Stimulated activated CD8-positive, alpha-beta memory T cell treated with anti-CD3 and anti-CD28 coated beads, Interleukin-12 subunit alpha, Interleukin-12 subunit beta, amount 100 ng/mL, for 24 hours (primary cell): ENCODE data around the gene HBQ1.
"Not testable (repeated sequence)": the region's sequence is repeated elsewhere in the genome, so short reads cannot be mapped to it uniquely, and the experiment has no call there.

Source experiments
- DNase-seq: peaks from one replicate; pipeline ENCODE4 v3.0.0-alpha.2; 2020; ENCODE audit errors: extremely low read depth

The HBQ1 gene

GRCh38 chr16:209359-209758, 29.1 kb downstream of the HBQ1 start:
- not testable (repeated sequence) for DNase-seq

- not testable (repeated sequence) for DNase-seq
These were observed 31.4 kb downstream of the HBQ1 start for GRCh38 chr16:211631-212180.

GRCh38 chr16:212999-213398, 32.7 kb downstream of the HBQ1 start:
- no peak for DNase-seq

- DNase-seq = no peak
These were observed 39.8 kb downstream of the HBQ1 start for GRCh38 chr16:220021-220420.

- DNase-seq = no peak
These were observed 48.0 kb downstream of the HBQ1 start for GRCh38 chr16:228151-228851.

- peak; percentile 72 for DNase-seq
These were observed 48.8 kb downstream of the HBQ1 start, which contains the start of gene LUC7L for GRCh38 chr16:228852-229730. Gene LUC7L, minus strand, starts transcription at chr16:229449. Its CDS starts 110 bp downstream, at chr16:229339.

- no peak for DNase-seq
These were observed 49.5 kb downstream of the HBQ1 start for GRCh38 chr16:229731-230281.

- not testable (repeated sequence) for DNase-seq
These were observed 50.1 kb downstream of the HBQ1 start for GRCh38 chr16:230351-230750.
